CD8-positive, alpha-beta memory T cell (primary cell): Measurements from ENCODE around the gene STK38L. TPM values are rescaled to one million over a fixed set of nuclear protein-coding genes. Genes with fewer than 3 reads are reported as not detected.

Experiments
- CTCF ChIA-PET: fragments of 350-600 bp; sonication (Branson Sonifier 250); formaldehyde crosslinking; loops from one replicate; lab custom pipeline; 2021; ENCODE audit warnings: antibody characterized with exemption; lab: Charles Lee
- POLR2A ChIA-PET: fragments of 350-600 bp; sonication (Branson Sonifier 250); formaldehyde crosslinking; loops from one replicate; lab custom pipeline; 2021; ENCODE audit warnings: antibody characterized with exemption; lab: Charles Lee
- DNase-seq, 5 donors: peaks; one replicate each; pipeline versions ENCODE4 v3.0.0 to v3.0.0-alpha.2; 2020 to 2022; ENCODE audit warnings: mixed read lengths in 1 of 5
- H3K27ac ChIP-seq: one replicate; pipeline ENCODE4 v1.7.0; 2013; ENCODE audit warnings: low read depth, mild to moderate bottlenecking, low read length, moderate library complexity
- H3K27me3 ChIP-seq: 2 replicates; pipeline ENCODE4 v1.7.0; 2013; ENCODE audit warnings: low read length, mild to moderate bottlenecking; ENCODE audit not compliant: insufficient read depth, poor library complexity, severe bottlenecking
- H3K36me3 ChIP-seq: 2 replicates; pipeline ENCODE4 v1.7.0; 2013; ENCODE audit warnings: mild to moderate bottlenecking, low read length, moderate library complexity; ENCODE audit not compliant: insufficient read depth
- H3K4me1 ChIP-seq: 2 replicates; pipeline ENCODE4 v1.7.0; 2013; ENCODE audit warnings: mild to moderate bottlenecking, low read length, moderate library complexity; ENCODE audit not compliant: insufficient read depth
- H3K4me3 ChIP-seq: 2 replicates; pipeline ENCODE4 v1.7.0; 2013; ENCODE audit warnings: mild to moderate bottlenecking, low read length
- H3K9me3 ChIP-seq: 2 replicates; pipeline ENCODE4 v1.7.0; 2013; ENCODE audit warnings: mild to moderate bottlenecking, low read length
- H3K27ac Mint-ChIP-seq, 8 donors: one replicate each; pipeline ENCODE4 v1.8.0; 2020 to 2021; ENCODE audit warnings: mixed read lengths in 8 of 8, mild to moderate bottlenecking in 6 of 8, inconsistent platforms in 3 of 8, moderate library complexity in 3 of 8
- H3K27me3 Mint-ChIP-seq, 2 donors: one replicate each; pipeline ENCODE4 v1.8.0; 2020 to 2021; ENCODE audit warnings: mixed read lengths in 2 of 2, mild to moderate bottlenecking in 1 of 2, moderate library complexity in 1 of 2
- H3K36me3 Mint-ChIP-seq, 3 donors: one replicate each; pipeline ENCODE4 v1.8.0; 2020 to 2021; ENCODE audit warnings: mixed read lengths in 3 of 3, inconsistent platforms in 1 of 3, mild to moderate bottlenecking in 1 of 3
- H3K4me1 Mint-ChIP-seq, 3 donors: one replicate each; pipeline ENCODE4 v1.8.0; 2020 to 2021; ENCODE audit warnings: mixed read lengths in 3 of 3, inconsistent platforms in 1 of 3, mild to moderate bottlenecking in 1 of 3
- H3K4me3 Mint-ChIP-seq, 7 donors: one replicate each; pipeline ENCODE4 v1.8.0; 2020 to 2021; ENCODE audit warnings: mixed read lengths in 7 of 7, mild to moderate bottlenecking in 6 of 7, moderate library complexity in 4 of 7, inconsistent platforms in 2 of 7
- H3K9me3 Mint-ChIP-seq, 5 donors: one replicate each; pipeline ENCODE4 v1.8.0; 2020 to 2022; ENCODE audit warnings: mixed read lengths in 5 of 5, mild to moderate bottlenecking in 3 of 5, moderate library complexity in 2 of 5, inconsistent platforms in 1 of 5
- polyA plus RNA-seq: library from polyadenylated mRNA; unstranded; fragments of 300-500 nt; fragmentation: Illumina TruSeq; gene quantifications from one replicate; pipeline ENCODE4 v1.2.3, GENCODE V29; 2021
- total RNA-seq, 2 experiments: library from RNA; stranded (reverse); gene quantifications; one replicate each; pipeline ENCODE4 v1.2.3, GENCODE V29; 2021

STK38L gene
- total and polyA plus RNA-seq, 3 experiments from 2014 or later, result 7.1 to 27.7 (median 23.1) TPM

DNA sequence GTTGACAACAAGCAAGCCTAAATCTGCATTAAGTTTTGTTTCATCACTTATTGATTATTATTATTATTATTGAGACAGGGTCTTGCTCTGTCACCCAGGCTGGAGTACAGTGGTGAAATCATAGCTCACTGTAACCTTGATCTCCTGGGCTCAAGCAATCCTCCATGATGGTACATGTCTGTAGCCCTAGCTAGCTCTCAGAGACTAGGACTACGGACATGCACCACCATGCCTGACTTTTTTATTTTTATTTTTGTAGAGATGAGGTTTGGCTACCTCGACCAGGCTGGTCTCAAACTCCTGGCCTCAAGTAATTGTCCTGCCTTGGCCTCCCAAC lies 35.7 kb upstream of the STK38L start:
- Histone ChIP-seq H3K36me3 (no peaks in the 10 kb centered on the region), H3K4me1 (no peaks in the 10 kb centered on the region), H3K9me3 (no peaks in the 10 kb centered on the region), H3K27me3 (no peaks in the 10 kb centered on the region), H3K27ac (no peak overlapping the region), H3K4me3 (no peak overlapping the region)
- no peak for DNase-seq
- ChIA-PET POLR2A (no interaction called here), CTCF (no interaction called here)
- Mint-ChIP-seq H3K27me3 (no peaks in the 10 kb centered on the region), H3K27ac (peak overlapping the region in 1 of 8 donors; percentile 24), H3K9me3 (peaks cover 0 to 4% (median 2%) of the 10 kb centered on the region in 5 donors), H3K4me3 (no peak overlapping the region), H3K4me1 (no peaks in the 10 kb centered on the region), H3K36me3 (peaks cover 0 to 16% (median 0%) of the 10 kb centered on the region in 3 donors)

DNA sequence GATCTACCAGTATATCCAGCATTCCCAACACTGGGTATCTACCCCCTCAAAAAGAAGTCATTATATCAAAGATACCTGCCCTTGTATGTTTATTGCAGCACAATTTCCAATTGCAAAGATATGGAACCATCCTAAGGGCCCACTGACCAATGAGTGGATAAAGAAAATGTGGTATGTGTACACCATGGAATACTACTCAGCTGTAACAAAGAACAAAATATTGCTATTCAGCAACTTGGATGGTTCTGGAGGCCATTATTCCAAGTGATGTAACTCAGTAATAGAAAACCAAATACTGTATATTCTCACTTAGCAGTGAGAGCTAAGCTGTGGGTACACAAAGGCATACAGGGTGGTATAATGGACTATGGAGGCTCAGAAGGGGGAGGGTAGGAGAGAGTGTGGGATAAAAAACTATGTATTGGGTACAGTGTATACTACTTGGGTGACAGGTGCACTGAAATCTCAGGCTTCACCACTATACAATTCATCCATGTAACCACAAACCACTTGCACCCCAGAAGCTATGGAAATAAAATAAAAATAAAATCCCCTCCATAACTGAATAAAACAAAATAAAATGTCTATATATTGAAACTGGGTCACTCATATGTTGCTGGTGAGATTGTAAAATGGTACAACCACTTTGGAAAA lies 34.7 kb upstream of the STK38L start:
- CTCF ChIA-PET, result no interaction called here
- Mint-ChIP-seq H3K4me1 (no peaks in the 10 kb centered on the region), H3K36me3 (peaks cover 0 to 16% (median 0%) of the 10 kb centered on the region in 3 donors), H3K9me3 (peaks cover 0 to 4% (median 2%) of the 10 kb centered on the region in 5 donors), H3K27me3 (no peaks in the 10 kb centered on the region), H3K4me3 (no peak overlapping the region), H3K27ac (no peak overlapping the region)
- POLR2A ChIA-PET, result no interaction called here
- Histone ChIP-seq H3K4me1 (no peaks in the 10 kb centered on the region), H3K27ac (no peak overlapping the region), H3K9me3 (no peaks in the 10 kb centered on the region), H3K4me3 (no peak overlapping the region), H3K27me3 (no peaks in the 10 kb centered on the region), H3K36me3 (no peaks in the 10 kb centered on the region)
- no peak for DNase-seq

DNA sequence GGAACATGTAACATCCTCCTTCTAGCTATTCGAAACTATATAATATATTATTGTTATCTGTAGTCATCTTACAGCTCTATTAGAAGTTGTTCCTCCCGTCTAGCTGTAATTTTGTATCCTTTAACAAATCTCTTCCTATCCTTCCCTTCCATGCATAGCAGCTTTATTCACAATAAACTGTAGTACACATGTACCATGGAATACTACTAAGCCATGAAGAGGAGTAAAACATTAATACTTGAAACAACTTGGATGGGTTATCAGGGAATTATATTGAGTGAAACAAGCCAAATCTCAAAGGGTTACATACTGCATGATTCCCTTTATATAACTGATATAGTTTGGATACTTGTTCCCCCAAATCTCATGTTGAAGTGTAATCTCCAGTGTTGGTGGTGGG lies 33.9 kb upstream of the STK38L start:
- Histone ChIP-seq H3K27me3 (no peaks in the 10 kb centered on the region), H3K36me3 (no peaks in the 10 kb centered on the region), H3K27ac (no peak overlapping the region), H3K4me3 (no peak overlapping the region), H3K9me3 (no peaks in the 10 kb centered on the region), H3K4me1 (no peaks in the 10 kb centered on the region)
- Mint-ChIP-seq H3K27me3 (no peaks in the 10 kb centered on the region), H3K36me3 (peaks cover 0 to 13% (median 0%) of the 10 kb centered on the region in 3 donors), H3K9me3 (peaks cover 0 to 4% (median 2%) of the 10 kb centered on the region in 5 donors), H3K27ac (no peak overlapping the region), H3K4me1 (no peaks in the 10 kb centered on the region), H3K4me3 (no peak overlapping the region)
- CTCF ChIA-PET, result no interaction called here
- DNase-seq, result no peak
- POLR2A ChIA-PET, result no interaction called here

DNA sequence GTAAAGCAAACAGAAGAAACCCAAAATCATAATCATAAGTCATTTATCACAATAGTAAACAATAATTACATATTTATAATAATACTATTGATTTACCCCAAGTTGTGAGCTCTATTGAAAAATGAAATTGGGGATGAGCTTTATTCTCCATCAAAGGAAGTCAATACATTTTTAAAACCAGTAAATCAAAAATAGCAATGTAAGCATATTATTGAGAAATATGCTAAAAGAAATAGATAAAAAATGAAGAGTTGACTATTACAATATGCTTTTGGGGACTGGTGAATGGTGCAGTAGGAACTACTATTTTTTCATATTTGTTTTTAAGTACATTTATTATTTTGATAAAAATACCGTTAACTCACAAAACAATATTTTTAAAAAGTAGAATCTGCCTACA lies 31.2 kb upstream of the STK38L start:
- H3K4me3 Mint-ChIP-seq, result no peak overlapping the region
- ChIA-PET CTCF (no interaction called here), POLR2A (no interaction called here)
- no peaks in the 10 kb centered on the region for H3K4me1 Mint-ChIP-seq
- H3K9me3 ChIP-seq, result no peaks in the 10 kb centered on the region
- no peaks in the 10 kb centered on the region for H3K27me3 Mint-ChIP-seq
- H3K27ac ChIP-seq, result no peak overlapping the region
- H3K9me3 Mint-ChIP-seq, result peaks cover 0 to 4% (median 2%) of the 10 kb centered on the region in 5 donors
- H3K4me1 ChIP-seq, result no peaks in the 10 kb centered on the region
- no peak for DNase-seq
- H3K36me3 Mint-ChIP-seq, result peaks cover 0 to 13% (median 0%) of the 10 kb centered on the region in 3 donors
- no peak overlapping the region for H3K27ac Mint-ChIP-seq
- no peaks in the 10 kb centered on the region for H3K27me3 ChIP-seq
- no peak overlapping the region for H3K4me3 ChIP-seq
- no peaks in the 10 kb centered on the region for H3K36me3 ChIP-seq

DNA sequence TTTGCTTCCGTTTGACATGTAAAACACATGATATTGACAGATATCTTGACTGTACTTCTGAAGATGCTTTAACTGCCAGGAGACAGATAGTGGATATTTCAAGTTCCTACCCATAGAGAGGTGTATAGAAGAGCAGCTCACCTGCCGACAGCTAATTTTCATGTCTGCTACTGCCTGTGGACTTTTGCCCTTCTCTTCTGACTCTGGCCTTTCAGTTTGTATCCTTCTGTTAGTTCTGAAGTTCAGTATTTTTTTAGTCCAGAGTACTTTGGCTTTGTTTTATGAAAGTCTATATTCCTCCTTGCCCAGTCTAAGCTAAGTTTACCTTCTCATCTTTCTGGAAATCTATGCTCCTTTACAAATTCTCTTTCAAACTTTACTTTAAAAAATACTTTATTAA lies 30.8 kb upstream of the STK38L start:
- Histone ChIP-seq H3K27ac (no peak overlapping the region), H3K9me3 (no peaks in the 10 kb centered on the region), H3K4me3 (no peak overlapping the region), H3K27me3 (no peaks in the 10 kb centered on the region), H3K4me1 (no peaks in the 10 kb centered on the region), H3K36me3 (no peaks in the 10 kb centered on the region)
- Mint-ChIP-seq H3K4me1 (no peaks in the 10 kb centered on the region), H3K27me3 (no peaks in the 10 kb centered on the region), H3K36me3 (peaks cover 0 to 13% (median 0%) of the 10 kb centered on the region in 3 donors), H3K27ac (no peak overlapping the region), H3K9me3 (peaks cover 0 to 4% (median 2%) of the 10 kb centered on the region in 5 donors), H3K4me3 (no peak overlapping the region)
- no peak for DNase-seq
- ChIA-PET CTCF (no interaction called here), POLR2A (no interaction called here)

DNA sequence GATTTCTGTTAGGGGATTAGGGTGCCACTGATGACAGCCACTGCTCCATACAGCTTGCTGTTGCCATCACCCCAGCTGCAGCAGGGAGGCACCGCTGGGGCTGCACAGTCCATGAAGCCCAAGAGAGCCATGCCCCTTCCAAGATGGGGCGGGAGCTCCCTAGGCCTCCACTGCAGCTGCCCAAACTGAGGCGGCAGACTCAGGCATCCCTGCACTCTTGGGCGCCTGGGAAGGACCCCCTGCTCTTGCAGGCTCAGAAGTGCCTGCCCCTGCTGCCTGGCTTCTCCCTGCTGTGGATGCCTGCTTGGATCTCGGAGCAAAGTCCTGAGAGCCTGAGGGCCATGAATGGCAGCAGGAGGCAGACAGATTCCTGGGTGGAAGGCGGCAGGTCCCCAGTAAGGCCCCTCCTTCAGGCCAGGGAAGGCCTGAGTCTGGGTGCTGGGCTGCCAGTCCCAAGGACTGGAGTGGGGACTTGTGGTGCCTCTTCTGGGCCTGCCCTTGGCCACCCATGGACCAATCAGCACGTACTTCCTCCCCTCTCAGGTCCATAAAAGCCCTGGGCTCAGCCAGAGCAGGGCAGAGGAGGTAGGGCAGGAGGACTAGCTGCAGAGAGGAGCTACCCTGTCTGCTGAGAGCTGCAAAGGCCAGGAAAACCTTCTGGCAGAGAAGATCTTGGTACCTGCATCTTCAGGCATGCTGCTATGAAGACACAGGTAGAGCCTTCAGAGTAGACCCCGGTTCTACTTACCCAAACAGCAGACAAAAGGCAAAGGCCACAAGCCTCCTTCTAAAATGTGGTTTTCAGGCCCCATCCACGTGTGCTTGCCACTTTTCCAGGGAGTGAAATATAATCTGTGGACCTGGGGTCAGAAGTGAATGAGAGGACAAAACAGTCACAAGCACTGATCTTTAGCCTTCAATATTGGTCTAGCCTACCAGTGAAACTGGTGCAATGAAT lies 30.0 kb upstream of the STK38L start:
- Histone ChIP-seq H3K36me3 (no peaks in the 10 kb centered on the region), H3K27ac (no peak overlapping the region), H3K4me1 (no peaks in the 10 kb centered on the region), H3K27me3 (no peaks in the 10 kb centered on the region), H3K9me3 (no peaks in the 10 kb centered on the region), H3K4me3 (no peak overlapping the region)
- H3K4me3 Mint-ChIP-seq, result no peak overlapping the region
- CTCF ChIA-PET, result no interaction called here
- POLR2A ChIA-PET, result no interaction called here
- no peaks in the 10 kb centered on the region for H3K27me3 Mint-ChIP-seq
- no peaks in the 10 kb centered on the region for H3K4me1 Mint-ChIP-seq
- no peak for DNase-seq
- peaks cover 0 to 13% (median 0%) of the 10 kb centered on the region in 3 donors for H3K36me3 Mint-ChIP-seq
- no peak overlapping the region for H3K27ac Mint-ChIP-seq
- peaks cover 0 to 4% (median 2%) of the 10 kb centered on the region in 5 donors for H3K9me3 Mint-ChIP-seq

DNA sequence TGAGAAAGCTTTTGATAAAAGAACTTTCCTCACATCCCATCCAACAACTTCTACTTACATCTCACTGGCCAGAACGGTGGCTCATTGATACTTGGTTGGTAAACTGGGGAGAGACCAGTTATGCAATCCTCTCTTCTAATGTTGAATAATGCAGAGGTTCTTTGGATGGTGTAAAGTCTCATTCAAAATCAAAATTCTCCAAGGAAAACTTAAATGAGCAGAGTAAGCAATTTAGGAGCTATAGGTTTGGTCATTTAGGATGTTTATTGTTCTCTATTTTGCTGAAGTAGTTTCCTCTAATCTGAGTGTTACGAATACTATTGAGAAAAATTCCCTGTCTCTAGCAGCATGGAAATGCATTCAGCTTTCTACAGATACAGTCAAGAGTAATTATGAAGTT lies 26.5 kb upstream of the STK38L start:
- H3K4me1 ChIP-seq, result no peaks in the 10 kb centered on the region
- no peak overlapping the region for H3K4me3 ChIP-seq
- H3K9me3 ChIP-seq, result no peaks in the 10 kb centered on the region
- CTCF ChIA-PET, result no interaction called here
- POLR2A ChIA-PET, result no interaction called here
- Mint-ChIP-seq H3K9me3 (no peaks in the 10 kb centered on the region), H3K27me3 (no peaks in the 10 kb centered on the region), H3K4me1 (peaks cover 0 to 2% (median 0%) of the 10 kb centered on the region in 3 donors), H3K27ac (no peak overlapping the region), H3K36me3 (no peaks in the 10 kb centered on the region), H3K4me3 (no peak overlapping the region)
- H3K36me3 ChIP-seq, result no peaks in the 10 kb centered on the region
- no peaks in the 10 kb centered on the region for H3K27me3 ChIP-seq
- DNase-seq, result no peak
- no peak overlapping the region for H3K27ac ChIP-seq

DNA sequence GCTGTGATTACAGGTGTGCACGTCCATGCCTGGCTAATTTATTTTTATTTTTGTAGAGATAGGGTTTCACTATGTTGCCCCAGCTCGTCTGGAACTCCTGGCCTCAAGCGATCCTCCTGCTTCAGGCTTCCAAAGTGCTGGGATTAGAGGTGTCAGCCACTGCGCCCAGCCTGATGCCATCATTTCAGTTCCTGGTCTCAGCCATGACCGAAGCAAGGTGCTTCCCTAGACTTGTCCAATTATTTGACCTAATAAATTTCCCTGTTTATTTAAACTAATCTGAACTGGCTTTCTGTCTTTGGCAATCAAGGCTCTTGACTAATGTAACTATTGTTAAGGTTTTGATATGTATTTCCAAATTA lies 24.4 kb upstream of the STK38L start:
- H3K4me1 Mint-ChIP-seq, result peaks cover 0 to 2% (median 0%) of the 10 kb centered on the region in 3 donors
- no peaks in the 10 kb centered on the region for H3K36me3 ChIP-seq
- no peak overlapping the region for H3K4me3 ChIP-seq
- no peaks in the 10 kb centered on the region for H3K9me3 ChIP-seq
- no peak overlapping the region for H3K27ac Mint-ChIP-seq
- H3K36me3 Mint-ChIP-seq, result no peaks in the 10 kb centered on the region
- no peaks in the 10 kb centered on the region for H3K9me3 Mint-ChIP-seq
- DNase-seq, result no peak
- H3K27me3 Mint-ChIP-seq, result peaks cover 2 to 7% of the 10 kb centered on the region in 2 donors
- ChIA-PET CTCF (no interaction called here), POLR2A (no interaction called here)
- H3K27ac ChIP-seq, result no peak overlapping the region
- H3K4me3 Mint-ChIP-seq, result no peak overlapping the region
- no peaks in the 10 kb centered on the region for H3K4me1 ChIP-seq
- no peaks in the 10 kb centered on the region for H3K27me3 ChIP-seq
